Lung (tissue), 12 donors: ENCODE data around the gene CDIPT. TPM values are rescaled to one million over a fixed set of nuclear protein-coding genes. Genes with fewer than 3 reads are reported as not detected.
A peak's percentile ranks its signal among the peaks of the same experiment; 100 is the strongest.

Experiments used
- ATAC-seq: fragments of 200-7000 bp; cut with Tn5 transposase; one replicate; pipeline ENCODE4 v1.9.1; 2020; ENCODE audit warnings: moderate number of reproducible peaks; ENCODE audit not compliant: insufficient read depth, low FRiP score
- DNase-seq, 3 donors: peaks; one replicate each; pipeline ENCODE4 v3.0.0-alpha.2; 2013 to 2017
- H3K27ac ChIP-seq, 2 donors: one replicate each; pipeline ENCODE4 v1.5.1; 2013; ENCODE audit warnings: mild to moderate bottlenecking in 2 of 2, moderate library complexity in 2 of 2, control low read depth in 1 of 2, inconsistent platforms in 1 of 2, low read depth in 1 of 2, low read length in 1 of 2
- H3K27me3 ChIP-seq, 3 donors: one replicate each; pipeline ENCODE4 v1.5.1; 2013; ENCODE audit warnings: low read length in 2 of 3; ENCODE audit not compliant: control insufficient read depth in 3 of 3, insufficient read depth in 3 of 3
- H3K36me3 ChIP-seq, 4 donors: one replicate each; pipeline ENCODE4 v1.5.1; 2013; ENCODE audit warnings: low read length in 4 of 4, mild to moderate bottlenecking in 1 of 4, moderate library complexity in 1 of 4; ENCODE audit not compliant: control insufficient read depth in 4 of 4, insufficient read depth in 4 of 4
- H3K4me1 ChIP-seq, 5 donors: one replicate each; pipeline ENCODE4 v1.5.1; 2013; ENCODE audit warnings: low read length in 5 of 5, mild to moderate bottlenecking in 2 of 5, moderate library complexity in 1 of 5; ENCODE audit not compliant: control insufficient read depth in 5 of 5, insufficient read depth in 5 of 5
- H3K4me3 ChIP-seq: one replicate; pipeline ENCODE4 v1.5.1; 2013; ENCODE audit warnings: mild to moderate bottlenecking, control low read depth, moderate library complexity
- H3K9ac ChIP-seq, 2 donors: one replicate each; pipeline ENCODE4 v1.5.1; 2013; ENCODE audit warnings: low read length in 2 of 2, control low read depth in 1 of 2; ENCODE audit not compliant: insufficient read depth in 1 of 2
- H3K9me3 ChIP-seq, 4 donors: one replicate each; pipeline ENCODE4 v1.5.1; 2013; ENCODE audit warnings: low read length in 3 of 4, mild to moderate bottlenecking in 1 of 4, moderate library complexity in 1 of 4; ENCODE audit not compliant: control insufficient read depth in 4 of 4, insufficient read depth in 3 of 4
- CTCF ChIP-seq: IDR thresholded peaks from 2 replicates; pipeline ENCODE4 v1.5.1; 2012; ENCODE audit warnings: mild to moderate bottlenecking; ENCODE audit errors: control extremely low read depth, extremely low read depth
- WGBS, 2 donors: extraction: QIAGEN DNeasy Blood & Tissue Kit; methylation state at CpG; one replicate each; pipeline ENCODE4 v1.1.7; 2013; 5-methylcytosine and 5-hydroxymethylcytosine counted together
- polyA plus RNA-seq, 2 donors: library from polyadenylated mRNA; stranded (reverse); fragments of 200-250 nt; gene quantifications; one replicate each; pipeline ENCODE4 v1.2.1, GENCODE V29; 2013
- total RNA-seq, 2 donors: library from RNA; depleted of rRNA in 1 of 2; stranded (reverse); fragments of >200 nt in 1 of 2; gene quantifications; one replicate each; pipeline ENCODE4 v1.2.1, GENCODE V29; 2014 to 2021
- donor health status: control.
- donor health status: control.
- donor health status: Bipolar disorder and iron deficiency.
- donor health status: healthy.
- donor health status: DM: yes; HTN: yes; CAD: no.

The CDIPT gene
- total and polyA plus RNA-seq, 4 donors = 66.9 to 105 (median 73.3) TPM

- Histone ChIP-seq H3K9ac (peak overlapping the region; percentile 26 to 42), H3K4me3 (peak overlapping the region; percentile 84), H3K27me3 (no peaks in the 10 kb centered on the region), H3K9me3 (no peaks in the 10 kb centered on the region), H3K27ac (peak overlapping the region; percentile 85 to 86), H3K4me1 (peaks cover 0 to 10% (median 2%) of the 10 kb centered on the region in 5 donors), H3K36me3 (peaks cover 0 to 20% (median 14%) of the 10 kb centered on the region in 4 donors)
- no peak for TF ChIP-seq CTCF
- WGBS, 2 donors = 1 to 3% methylated on average over 27 of the region's 27 CpGs
- DNase-seq (peak in 1 of 3 donors; percentile 16), ATAC-seq (peak; percentile 12)
Observed at GRCh38 chr16:29862383-29862883, 593 bp downstream of the CDIPT start.

GRCh38 chr16:29860218-29860617 is 2.8 kb downstream of the CDIPT start:
- no peak for ATAC-seq
- Histone ChIP-seq H3K27me3 (no peaks in the 10 kb centered on the region), H3K4me3 (no peak overlapping the region), H3K36me3 (peaks cover 0 to 20% (median 14%) of the 10 kb centered on the region in 4 donors), H3K9me3 (no peaks in the 10 kb centered on the region), H3K4me1 (peaks cover 0 to 10% (median 2%) of the 10 kb centered on the region in 5 donors), H3K27ac (no peak overlapping the region), H3K9ac (no peak overlapping the region)
- no peak for TF ChIP-seq CTCF
- no peak for DNase-seq
- 92 to 93% methylated on average over 9 of the region's 9 CpGs for WGBS, 2 donors

GRCh38 chr16:29858974-29859373 is 4.1 kb downstream of the CDIPT start:
- Histone ChIP-seq H3K4me3 (no peak overlapping the region), H3K27ac (no peak overlapping the region), H3K4me1 (peaks cover 0 to 10% (median 2%) of the 10 kb centered on the region in 5 donors), H3K27me3 (no peaks in the 10 kb centered on the region), H3K9me3 (no peaks in the 10 kb centered on the region), H3K36me3 (peaks cover 0 to 20% (median 14%) of the 10 kb centered on the region in 4 donors), H3K9ac (no peak overlapping the region)
- 96 to 97% methylated on average over 19 of the region's 19 CpGs for WGBS, 2 donors
- no peak for TF ChIP-seq CTCF
- DNase-seq (no peak), ATAC-seq (no peak)
